Panc1 (cell line): ENCODE data around the gene NTRK3.

ENCODE experiments used
- CTCF ChIP-seq: fragments of 450-650 bp; IDR thresholded peaks from 2 replicates; pipeline ENCODE4 v1.5.1; 2017; ENCODE audit warnings: mild to moderate bottlenecking
- POLR2AphosphoS5 ChIP-seq: IDR thresholded peaks from 2 replicates; pipeline ENCODE4 v1.6.1; 2012; ENCODE audit warnings: mild to moderate bottlenecking, low read depth, low read length, moderate library complexity

GRCh38 chr15:87877114-87877810 lies 379.3 kb downstream of the NTRK3 start:
- TF ChIP-seq CTCF (no peak), POLR2AphosphoS5 (no peak)
